ENCODE data around the gene HOXB1. TPM values are rescaled to one million over a fixed set of nuclear protein-coding genes. Genes with fewer than 3 reads are reported as not detected.

The HOXB1 gene
- total and polyA plus RNA-seq, 2 of the 8 experiments (the other 6 are each of a cell fraction or from before 2014, with no cell fraction given): not detected

DNA sequence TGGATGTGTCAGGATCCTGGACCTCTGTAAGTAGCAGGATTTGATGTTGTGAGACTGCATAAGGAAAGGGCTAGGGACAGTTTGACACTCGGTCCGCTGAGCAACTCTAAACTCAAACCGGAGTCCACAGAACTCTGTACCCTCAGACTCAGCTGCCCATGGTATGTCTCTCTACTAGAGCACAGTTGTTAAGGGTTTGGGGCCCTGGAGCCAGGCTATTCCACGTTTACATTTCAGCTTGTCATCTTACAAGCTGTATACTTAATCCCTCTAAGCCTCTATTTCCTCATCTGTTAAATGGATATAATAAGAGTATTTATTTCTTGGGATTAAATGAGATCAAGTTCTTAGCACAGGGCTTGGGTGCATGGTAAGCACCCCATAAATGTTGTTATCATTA lies 27.9 kb downstream of the HOXB1 start (continued):
- no peak for TF ChIP-seq CHD7 (IDR thresholded peaks at IDR 0.05; ENCODE audit: insufficient replicate concordance, low read length)
- no peak for TF ChIP-seq SUZ12 (IDR thresholded peaks at IDR 0.05; ENCODE audit: low read length)
- no peak for TF ChIP-seq TAF7 (optimal IDR thresholded peaks at IDR 0.05; ENCODE audit: borderline replicate concordance, low read depth, low read length)
- TF ChIP-seq SIRT6 (IDR thresholded peaks at IDR 0.05; ENCODE audit: low read length): no peak
- TF ChIP-seq HDAC6 (IDR thresholded peaks at IDR 0.05; ENCODE audit: low read depth, low read length): no peak
- TF ChIP-seq RXRA (IDR thresholded peaks at IDR 0.05; ENCODE audit: insufficient read depth, low read depth, low read length): no peak
- TF ChIP-seq FOSL1 (IDR thresholded peaks at IDR 0.05; ENCODE audit: insufficient read depth, low read depth, low read length): no peak
- no peak for TF ChIP-seq TBP (IDR thresholded peaks at IDR 0.05; ENCODE audit: low read depth, low read length)
- TF ChIP-seq NRF1 (IDR thresholded peaks at IDR 0.05; ENCODE audit: low read depth, low read length): no peak
- TF ChIP-seq POLR2AphosphoS5 (IDR thresholded peaks at IDR 0.05; ENCODE audit: low read depth, low read length): no peak
- no peak for TF ChIP-seq HDAC2 (IDR thresholded peaks at IDR 0.05; ENCODE audit: borderline replicate concordance in 1 of 2, low read depth in 2 of 2, low read length in 2 of 2)
- no peak for TF ChIP-seq MAX (IDR thresholded peaks at IDR 0.05)
